Measurements from ENCODE around the gene TSR3. TPM values are rescaled to one million over a fixed set of nuclear protein-coding genes. Genes with fewer than 3 reads are reported as not detected.
"Not testable (repeated sequence)": the region's sequence is repeated elsewhere in the genome, so short reads cannot be mapped to it uniquely, and the experiment has no call there.

The TSR3 gene
- total RNA-seq, 1 donor from 2014 or later = 42.6 TPM

DNA sequence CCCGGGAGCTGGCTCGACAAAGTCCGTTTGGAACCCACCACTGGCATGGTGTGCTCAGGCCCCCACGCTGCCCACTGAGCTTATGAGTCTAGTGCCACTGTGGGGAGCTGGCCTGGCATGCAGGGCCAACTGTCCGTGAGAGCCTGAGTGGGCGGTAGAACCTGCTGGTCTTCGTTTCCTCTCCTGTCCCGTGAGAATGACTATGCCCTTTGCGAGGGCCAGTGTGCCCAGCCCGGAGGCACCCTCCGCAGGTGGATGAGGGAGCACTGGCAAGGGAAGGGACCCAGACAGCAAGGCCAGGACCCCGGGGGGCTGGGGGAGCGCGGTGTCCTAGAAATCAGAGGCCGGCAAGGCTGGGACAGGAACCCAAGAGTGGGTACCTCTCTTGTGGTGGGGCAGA lies 15.1 kb downstream of the TSR3 start:
- ATAC-seq = no peak

DNA sequence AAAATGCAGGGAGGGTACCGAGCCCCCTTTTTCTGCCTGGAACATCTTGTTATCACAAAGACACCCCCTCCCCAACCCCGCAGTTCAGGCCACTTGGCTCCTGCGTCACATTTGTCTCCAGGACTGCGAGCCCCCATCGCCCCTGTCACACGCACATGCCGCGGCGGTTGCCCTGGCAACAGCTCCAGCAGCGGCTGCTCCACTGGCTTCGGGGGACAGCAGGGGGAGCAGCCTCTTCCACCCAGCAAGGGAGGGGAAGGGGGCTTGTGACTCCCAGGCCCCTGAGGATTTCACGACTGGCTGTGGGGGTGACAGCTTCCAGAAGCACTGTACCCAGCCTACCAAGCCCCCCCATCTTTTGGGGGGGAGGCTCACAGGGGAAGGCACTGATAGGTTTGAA lies 15.7 kb downstream of the TSR3 start:
- ATAC-seq = no peak

DNA sequence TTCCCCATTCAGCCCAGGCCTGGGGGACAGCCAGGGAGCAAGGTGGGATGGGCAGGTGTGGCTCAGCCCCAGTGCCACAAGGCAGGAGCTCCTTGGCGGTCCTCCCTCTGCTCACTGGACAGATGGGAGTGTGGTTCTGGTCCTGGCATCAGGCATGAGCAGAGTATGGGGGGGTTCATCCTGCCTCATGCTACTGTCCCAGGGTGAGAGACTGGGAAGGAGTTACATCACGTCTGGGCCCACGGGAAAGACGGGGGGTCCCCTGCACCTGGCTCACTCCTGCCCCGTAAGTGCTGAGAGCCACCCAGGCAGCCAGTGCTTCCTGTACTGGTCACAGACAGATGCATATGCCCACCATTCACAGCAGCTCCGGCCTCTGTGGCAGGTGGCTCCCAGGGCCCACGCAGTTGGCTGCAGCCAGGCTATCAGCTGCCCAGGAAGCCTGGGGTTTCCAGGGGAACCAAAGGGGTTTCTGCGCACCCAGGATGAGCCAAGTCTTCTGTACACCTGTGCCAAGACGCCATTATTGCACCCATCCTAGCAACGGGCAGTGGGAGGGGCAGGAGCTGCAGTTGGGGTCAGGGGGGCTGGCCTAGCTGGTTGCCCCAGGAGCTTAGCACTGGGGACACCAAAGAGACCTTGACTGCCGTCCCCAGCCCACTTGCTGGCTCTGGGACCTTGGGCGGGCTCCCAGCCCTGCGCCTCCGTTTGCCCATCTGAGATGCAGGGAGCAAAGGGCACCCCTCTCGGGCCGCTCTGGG lies 16.3 kb downstream of the TSR3 start:
- ATAC-seq = no peak

DNA sequence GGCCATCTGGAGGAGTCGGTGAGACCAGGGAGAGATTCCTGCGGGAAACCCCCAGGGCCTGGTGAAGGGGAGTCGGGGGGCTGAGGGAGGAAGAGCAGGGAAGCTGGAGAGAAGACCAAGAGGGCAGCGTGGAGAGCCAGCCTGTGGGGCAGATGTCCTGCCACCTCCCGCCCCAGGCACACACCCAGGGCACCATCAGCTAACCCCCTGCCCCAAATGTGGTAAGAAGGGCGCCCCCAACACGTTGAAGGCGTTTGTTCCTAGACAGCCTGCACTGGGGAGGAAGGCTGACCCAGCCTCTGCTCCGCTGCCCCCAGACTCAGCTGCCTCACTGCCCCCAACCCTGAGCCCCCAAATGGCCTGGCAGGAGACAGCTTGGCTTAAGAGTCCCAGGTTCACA lies 16.9 kb downstream of the TSR3 start:
- ATAC-seq = no peak

DNA sequence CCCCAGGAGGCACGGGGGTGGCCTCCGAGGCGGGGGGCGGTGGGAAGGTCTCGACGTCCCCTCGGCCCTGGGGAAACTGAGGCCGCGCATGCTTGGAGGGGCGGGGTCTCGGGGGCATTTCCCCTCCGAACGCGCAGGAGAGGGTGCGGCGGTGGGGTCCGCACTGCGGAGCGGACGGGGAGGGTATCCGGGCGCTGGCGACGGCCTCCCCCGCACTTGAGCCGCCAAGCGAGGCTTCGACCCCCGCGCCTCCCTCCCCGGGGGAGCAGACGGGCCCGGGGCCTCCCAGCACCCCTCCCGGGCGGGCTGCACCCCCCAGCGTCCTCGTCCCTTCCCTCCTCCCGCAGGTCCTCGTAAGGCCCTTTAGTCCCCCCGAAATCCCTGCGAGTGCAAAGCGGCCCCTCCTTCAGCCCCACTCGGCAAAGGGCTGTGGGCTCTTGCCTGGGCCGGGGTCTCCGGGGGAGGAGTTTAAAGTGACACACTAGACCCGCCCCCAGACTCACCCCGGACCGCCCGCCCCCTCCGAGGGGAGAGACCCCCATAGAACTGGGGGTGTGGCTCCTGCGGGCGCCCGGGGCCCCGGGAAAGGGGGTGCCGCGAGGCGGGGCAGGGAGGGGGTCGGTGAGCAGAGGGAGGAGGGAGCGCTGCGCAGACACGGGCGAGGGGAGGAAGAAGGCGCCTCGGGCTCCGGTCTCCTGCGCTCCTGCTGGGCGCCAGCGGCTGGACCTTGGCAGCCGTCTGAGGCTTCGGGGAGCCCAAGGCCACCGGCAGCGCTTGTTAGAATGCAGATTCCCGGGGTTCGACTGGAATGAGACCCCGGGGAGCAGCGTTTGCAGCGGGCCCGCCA lies 17.6 kb downstream of the TSR3 start:
- ATAC-seq = no peak

DNA sequence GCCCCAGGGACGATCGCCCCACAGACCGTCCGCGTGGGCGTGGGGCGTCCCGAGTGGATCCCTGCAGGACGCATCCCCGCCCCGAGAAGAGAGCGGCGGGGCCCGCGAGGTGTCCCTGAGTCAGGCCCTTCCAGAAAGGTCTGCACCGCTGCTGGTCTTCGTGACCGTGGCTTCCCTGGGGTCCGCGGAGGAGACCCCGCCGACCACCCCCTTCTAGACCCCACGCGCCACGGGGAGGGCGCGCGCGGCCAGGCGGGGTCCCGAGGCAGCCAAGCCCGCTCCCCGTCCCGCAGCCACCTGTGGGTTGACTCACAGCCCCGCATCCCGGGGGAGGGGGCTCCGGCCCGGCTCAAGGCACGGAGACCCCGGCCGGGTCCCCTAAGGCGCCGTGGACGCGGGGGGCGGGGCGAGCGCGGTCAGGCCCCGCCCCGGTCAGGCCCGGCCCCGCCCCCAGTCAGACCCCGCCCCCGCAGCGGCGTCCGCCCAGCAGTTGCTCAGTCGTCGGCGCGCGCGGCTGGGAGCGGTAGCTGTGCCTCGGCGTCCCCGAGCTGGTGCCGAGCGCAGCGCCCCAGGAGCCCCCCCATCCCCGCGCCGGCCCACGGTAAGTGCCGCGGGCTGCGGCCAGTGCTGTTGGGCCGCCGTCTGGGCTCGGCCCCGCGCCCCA lies 18.4 kb downstream of the TSR3 start, which contains the start of gene BAIAP3:
TSS of gene BAIAP3 (plus strand) at position 497 of the 664 bp plus-strand sequence. CDS start 4,905 bp downstream, outside the sequence.
- peak; percentile 63 for ATAC-seq

DNA sequence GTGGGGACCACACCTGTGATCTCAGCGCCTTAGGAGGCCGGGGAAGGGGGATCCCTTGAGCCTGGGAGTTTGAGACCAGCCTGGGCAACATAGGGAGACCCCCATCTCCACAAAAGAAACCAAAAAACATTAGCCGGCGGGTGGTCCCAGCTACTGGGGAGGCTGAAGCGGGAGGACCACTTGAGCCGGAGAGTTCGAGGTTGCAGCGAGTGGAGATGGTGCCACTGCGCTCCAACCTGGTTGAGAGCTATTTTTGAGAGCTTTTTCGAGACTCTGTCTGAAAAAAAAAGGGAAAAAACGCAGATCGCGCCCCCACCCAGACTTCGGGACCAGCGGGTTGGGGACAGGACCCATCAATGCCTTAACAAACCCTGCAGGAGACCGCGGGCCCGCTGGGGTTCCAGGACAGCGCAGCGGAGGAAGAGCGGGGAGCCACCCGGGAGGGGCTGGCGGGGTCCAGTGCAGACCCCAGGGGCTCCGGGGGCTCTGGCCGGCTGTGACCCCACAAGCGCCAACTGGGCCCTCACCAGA lies 19.0 kb downstream of the TSR3 start:
- peak; percentile 4 for ATAC-seq

DNA sequence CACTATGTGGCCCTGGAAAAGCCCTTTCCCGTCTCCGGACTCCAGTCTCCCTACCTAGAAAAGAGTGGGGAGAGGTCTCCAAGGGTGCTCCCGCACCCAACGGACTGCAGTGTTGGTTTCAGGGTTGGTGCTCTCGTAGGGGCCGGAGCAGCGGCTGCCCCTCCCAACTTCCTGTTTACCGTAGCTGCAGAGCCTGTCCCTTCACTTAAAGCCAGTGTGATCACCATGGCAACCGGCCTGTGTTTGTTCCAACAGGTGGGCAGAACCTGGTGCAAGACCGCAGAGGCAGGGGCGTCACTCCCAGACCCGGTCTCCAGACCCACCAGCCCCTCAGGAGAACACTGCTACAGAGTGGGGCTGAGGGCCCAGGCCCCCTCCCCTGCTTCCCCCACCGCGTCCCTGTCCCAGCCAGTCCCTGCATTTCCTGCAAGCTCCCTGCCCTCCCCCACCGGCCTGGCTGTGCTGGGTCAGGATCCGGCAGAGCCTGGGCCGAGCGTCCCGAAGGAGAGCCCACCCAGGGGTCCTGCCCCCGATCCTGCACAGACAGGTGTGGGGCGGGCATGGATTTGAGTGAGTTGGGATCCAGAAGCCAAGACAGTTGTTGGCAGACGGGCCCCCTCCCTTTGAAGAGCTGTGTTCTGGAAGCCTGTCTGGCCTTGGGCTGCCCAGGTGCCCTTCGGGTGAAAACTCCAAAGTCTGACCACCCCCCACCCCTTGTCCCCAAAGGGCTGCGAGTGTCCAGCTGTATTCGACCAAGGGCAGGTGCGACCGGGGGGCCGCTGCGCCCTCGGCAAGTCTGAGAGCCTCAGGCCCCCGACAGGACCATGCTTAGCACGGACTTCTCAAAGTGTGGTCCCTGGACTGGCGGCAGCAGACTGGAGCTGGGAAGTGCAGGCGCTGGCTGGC lies 19.7 kb downstream of the TSR3 start:
- peak; percentile 22 for ATAC-seq

DNA sequence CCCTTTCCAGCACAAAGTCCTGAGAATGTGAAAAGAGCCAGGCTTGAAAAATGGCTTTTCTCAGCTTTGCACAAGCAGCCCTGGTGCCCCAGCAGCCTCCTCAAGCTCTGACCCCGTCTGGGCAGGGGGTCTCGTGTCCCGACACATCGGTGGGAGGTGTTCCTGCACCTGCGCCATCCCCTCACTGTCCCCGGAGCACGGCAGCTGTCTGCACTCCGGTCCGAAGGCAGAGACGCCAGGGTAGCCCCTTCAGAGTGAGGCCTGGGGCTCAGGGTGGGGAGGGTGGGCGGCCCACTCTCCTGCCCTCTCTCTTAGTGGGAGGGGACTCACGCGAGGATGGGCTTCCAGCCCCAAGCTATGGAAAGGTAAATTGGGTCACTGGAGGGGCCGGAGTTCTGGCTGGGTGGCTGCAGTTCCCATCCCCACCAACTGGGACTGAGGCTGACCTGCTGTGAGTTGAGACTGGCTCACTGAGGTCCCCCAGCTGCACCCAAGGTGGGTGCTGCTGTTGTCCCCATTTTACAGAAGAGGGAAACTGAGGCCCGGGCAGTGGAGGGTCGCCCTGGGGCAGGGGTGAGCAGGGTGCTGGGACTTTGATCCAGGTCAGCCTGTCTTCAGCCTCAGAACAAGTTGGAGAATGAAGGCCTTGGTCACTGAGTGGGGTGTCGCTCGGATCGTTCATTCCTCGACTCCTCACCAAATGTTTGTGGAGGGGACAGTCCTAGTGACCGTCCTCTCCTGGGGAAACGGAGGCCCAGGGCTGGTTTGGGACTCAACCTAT lies 20.6 kb downstream of the TSR3 start:
- ATAC-seq = no peak

DNA sequence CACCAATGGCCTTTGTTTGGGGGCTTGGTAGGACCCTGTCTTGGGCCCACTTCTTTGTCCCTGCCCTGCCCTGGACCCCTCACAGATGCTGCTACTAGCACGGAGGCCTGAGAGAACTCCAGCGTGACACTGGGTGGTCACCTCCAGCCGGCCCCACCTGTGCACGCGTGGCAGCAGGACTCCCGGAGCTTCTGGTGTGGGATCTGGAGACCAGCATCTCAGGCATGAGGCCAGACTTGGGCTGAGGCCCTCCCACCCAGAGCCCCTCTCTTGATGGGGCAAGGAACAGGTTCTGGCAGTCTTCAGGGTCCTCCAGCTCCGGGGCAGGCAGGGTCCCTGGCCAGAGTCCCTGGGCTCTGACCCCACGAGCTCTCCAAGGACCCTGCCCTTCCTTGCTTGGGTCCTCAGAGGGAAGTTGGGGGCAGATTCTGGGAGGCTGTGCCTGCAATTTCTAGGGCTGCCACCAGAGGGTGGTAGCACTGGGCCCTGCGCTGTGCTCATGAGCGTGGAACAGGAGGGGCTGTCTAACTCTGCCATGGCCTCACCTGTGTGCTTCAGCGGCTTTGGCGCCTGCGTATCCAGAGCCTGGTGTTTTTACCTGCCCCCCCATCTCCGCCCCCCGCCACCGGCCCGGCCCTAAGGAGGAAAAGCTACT lies 21.3 kb downstream of the TSR3 start:
- ATAC-seq = peak; percentile 7

DNA sequence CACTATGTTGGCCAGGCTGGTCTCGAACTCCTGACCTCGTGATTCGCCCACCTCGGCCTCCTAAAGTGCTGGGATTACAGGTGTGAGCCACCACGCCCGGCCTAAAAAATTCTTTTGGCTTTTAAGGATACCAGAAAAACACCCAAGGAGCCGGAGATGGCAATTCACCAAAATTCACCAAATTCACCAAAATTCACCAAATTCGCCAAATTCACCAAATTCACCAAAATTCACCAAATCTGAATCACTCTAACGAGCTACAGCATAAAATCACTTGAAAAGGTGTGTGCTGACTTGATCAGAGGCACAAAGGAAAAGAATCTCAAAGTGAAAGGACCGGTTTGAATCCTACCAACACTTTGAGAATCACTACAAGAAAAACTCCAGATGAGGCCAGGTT lies 22.7 kb downstream of the TSR3 start:
- ATAC-seq = not testable (repeated sequence)

DNA sequence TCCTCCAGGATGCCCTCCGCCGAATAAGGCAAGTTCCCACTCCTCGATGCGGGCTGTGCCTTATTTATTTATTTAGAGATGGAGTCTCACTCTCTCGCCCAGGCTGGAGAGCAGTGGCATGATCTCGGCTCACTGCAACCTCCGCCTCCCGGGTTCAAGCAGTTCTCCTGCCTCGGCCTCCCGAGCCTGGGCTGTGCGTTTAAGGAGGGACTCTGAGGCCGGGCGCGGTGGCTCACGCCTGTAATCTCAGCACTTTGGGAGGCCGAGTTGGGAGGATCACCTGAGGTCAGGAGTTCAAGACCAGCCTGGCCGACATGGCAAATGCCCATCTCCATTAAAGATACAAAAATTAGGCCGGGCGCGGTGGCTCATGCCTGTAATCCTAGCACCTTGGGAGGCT lies 23.5 kb downstream of the TSR3 start:
- ATAC-seq = not testable (repeated sequence)

DNA sequence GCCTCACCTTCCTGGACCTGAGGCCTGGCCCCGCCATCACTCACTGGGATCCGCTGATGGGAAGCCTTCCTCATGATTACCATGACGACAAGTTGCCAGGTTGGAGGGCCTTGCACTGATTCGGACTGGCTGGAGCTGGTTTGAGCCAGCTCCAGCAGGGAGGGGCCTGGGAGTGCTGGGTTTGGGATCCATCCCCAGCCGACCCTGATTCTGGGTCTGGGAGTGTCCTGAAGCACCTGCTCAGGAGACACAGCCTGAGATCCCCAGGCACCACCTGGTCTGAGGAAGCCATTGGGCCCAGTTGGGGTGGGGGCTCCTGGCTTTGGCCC lies 24.1 kb downstream of the TSR3 start:
- ATAC-seq = no peak

DNA sequence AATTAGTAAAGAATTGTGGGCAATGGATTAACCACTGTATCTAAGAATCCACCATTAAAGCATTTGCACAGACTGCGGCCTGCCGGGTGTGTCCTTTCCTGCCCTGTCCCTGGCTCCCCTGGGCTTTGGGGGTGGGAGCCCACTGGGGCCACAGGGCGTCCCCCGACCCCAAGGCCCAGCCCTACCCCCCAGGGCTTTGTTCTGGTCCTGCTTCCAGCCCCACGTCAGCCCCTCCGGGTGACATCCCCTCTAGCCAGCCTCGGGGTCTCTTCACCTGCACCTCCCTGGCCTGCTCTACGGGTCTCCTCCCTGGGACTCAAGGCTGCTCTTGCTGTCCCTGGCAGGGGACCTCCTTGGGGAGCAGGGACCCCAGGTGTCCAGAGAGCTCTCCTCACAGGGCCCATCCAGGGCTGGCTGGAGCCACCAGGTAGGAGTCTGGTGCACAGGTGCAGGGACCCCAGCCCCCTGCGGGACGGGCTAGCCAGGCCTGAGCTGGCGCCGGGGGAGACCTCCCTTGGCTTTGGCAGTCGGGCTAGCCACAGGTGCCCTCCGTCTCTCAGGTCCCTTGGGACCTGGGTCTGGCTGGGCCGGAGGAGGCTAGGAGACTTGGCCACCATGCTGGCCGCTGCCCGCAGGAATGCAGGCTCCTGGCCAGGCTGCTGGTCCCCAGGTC lies 24.6 kb downstream of the TSR3 start:
- ATAC-seq = no peak

DNA sequence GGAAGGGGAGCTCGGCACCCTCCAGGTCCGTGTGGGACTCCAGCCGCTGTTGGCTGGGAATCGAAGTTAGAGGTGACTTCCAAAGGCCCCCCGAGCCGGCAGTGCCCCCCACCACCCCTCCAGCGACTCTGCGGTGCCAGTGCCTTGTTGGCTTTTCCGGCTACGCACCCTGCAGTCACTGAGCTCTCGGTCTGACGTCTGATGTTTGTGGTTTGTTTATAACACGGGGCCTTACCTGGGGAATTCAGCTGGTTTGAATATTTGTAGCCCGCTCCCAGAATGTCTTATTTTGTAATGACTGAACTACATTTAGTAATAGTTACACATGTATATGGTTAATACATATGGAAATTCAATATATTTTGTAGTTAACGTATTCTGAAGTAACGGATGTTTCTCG lies 25.3 kb downstream of the TSR3 start:
- ATAC-seq = no peak

DNA sequence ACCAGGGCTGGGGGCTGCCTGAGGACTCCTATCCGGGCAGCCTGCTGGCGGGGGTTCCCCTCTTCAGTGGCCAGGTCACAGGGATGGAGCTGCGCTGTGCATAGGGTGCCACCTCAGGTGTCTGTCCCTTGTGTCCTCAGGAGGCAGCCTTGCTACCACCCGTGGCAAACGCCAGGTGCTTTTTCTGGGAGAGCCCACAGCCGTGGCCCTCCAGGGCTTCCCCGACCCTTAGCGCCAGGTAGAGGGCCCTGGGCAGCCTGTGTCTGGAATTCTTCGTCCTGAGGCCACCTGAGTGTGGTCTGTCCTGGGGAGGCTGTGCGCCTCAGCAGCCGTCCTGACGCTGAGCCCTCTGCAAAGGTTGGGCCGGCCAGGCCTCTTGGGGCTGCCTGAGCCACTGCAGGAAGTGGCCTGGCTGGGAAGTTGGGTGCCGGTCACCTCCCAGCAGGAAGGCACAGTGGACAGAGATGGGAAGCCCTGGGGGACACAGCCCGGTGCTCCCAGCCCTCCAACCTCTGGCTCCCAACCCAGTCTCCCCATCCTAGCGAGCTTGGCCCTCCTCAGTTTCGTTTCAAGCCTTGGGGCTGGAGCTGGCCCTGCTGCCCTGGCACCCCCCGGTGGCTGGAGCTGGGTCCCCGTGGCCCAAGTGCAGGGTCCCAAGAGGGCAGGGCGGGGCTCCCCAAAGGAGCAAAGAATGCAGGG lies 25.9 kb downstream of the TSR3 start:
- peak; percentile 9 for ATAC-seq

DNA sequence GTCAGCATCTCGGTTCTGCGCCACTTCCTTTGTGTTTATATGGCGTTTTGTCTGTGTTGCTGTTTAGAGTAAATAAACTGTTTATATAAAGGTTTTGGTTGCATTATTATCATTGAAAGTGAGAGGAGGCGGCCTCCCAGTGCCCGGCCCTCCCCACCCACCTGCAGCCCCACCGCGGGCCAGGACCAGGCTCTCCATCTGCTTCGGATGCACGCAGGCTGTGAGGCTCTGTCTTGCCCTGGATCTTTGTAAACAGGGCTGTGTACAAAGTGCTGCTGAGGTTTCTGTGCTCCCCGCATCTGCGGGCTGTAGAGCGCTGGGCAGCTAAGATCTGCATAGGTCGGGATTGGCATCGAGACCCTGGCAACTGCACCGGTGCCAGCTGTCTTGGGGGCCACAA lies 26.4 kb downstream of the TSR3 start:
- ATAC-seq = no peak

DNA sequence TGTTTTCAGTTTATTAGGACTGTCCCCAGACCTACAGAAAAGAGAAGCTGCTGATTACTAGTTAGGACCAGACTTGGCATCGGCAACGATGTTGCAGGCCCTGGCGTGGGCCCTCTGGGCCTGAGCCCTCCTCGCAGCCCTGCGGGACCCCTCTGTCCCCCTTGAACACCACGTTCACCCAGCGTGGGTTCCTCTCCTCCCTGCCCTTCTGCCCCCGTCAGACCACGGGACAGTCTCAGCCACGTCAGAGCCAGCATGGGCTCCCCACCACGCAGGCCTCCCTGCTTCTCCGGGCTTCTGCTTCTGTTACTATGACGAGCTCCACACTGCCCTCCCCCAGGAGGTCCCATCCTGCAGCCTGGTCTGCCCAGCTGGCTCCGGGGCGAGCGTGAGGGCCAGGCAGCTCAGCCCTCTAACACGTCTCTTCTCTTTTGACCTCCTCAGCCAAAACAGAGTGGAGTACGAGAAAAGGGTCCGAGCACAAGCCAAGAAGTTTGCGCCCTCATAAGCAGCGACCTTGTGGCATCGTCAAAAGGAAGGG lies 27.3 kb downstream of the TSR3 start:
- ATAC-seq = no peak
